Thymus (tissue), 11 donors: Measurements from ENCODE around the gene CEP83. TPM values are rescaled to one million over a fixed set of nuclear protein-coding genes. Genes with fewer than 3 reads are reported as not detected.

Experiments used
- DNase-seq, 9 donors: peaks; one replicate each; pipeline ENCODE4 v3.0.0-alpha.2; 2013; ENCODE audit warnings: low spot score in 9 of 9, low read depth in 6 of 9, missing footprints in 1 of 9
- H3K27ac ChIP-seq, 2 donors: one replicate each; pipeline ENCODE4 v1.5.1; 2013; ENCODE audit warnings: control low read depth in 1 of 2, low read depth in 1 of 2, low read length in 1 of 2, mild to moderate bottlenecking in 1 of 2, moderate library complexity in 1 of 2
- H3K27me3 ChIP-seq, 2 donors: one replicate each; pipeline ENCODE4 v1.5.1; 2013; ENCODE audit warnings: low read length in 1 of 2; ENCODE audit not compliant: control insufficient read depth in 2 of 2, insufficient read depth in 1 of 2
- H3K36me3 ChIP-seq, 2 donors: one replicate each; pipeline ENCODE4 v1.5.1; 2013; ENCODE audit warnings: low read length in 1 of 2, mild to moderate bottlenecking in 1 of 2, moderate library complexity in 1 of 2; ENCODE audit not compliant: control insufficient read depth in 2 of 2, insufficient read depth in 2 of 2
- H3K4me1 ChIP-seq, 2 donors: one replicate each; pipeline ENCODE4 v1.5.1; 2013; ENCODE audit warnings: low read length in 2 of 2; ENCODE audit not compliant: control insufficient read depth in 2 of 2, insufficient read depth in 2 of 2
- H3K4me3 ChIP-seq, 2 donors: one replicate each; pipeline ENCODE4 v1.5.1; 2013; ENCODE audit warnings: low read length in 2 of 2, control low read depth in 1 of 2, mild to moderate bottlenecking in 1 of 2
- H3K9me3 ChIP-seq, 2 donors: one replicate each; pipeline ENCODE4 v1.5.1; 2013; ENCODE audit warnings: low read length in 1 of 2, mild to moderate bottlenecking in 1 of 2; ENCODE audit not compliant: control insufficient read depth in 2 of 2, insufficient read depth in 1 of 2
- WGBS: extraction: QIAGEN DNeasy Blood & Tissue Kit; methylation state at CpG from one replicate; pipeline ENCODE4 v1.1.7; 2013; 5-methylcytosine and 5-hydroxymethylcytosine counted together
- polyA plus RNA-seq: library from polyadenylated mRNA; stranded (reverse); fragments of 200-250 nt; gene quantifications from one replicate; pipeline ENCODE4 v1.2.3, GENCODE V29; 2013
- total RNA-seq: library from RNA; stranded (reverse); fragments of 120-200 nt; gene quantifications from one replicate; pipeline ENCODE4 v1.2.4, GENCODE V29; 2013
- donor health status: healthy.

The CEP83 gene
- total and polyA plus RNA-seq, 2 donors: 15.1 TPM

DNA sequence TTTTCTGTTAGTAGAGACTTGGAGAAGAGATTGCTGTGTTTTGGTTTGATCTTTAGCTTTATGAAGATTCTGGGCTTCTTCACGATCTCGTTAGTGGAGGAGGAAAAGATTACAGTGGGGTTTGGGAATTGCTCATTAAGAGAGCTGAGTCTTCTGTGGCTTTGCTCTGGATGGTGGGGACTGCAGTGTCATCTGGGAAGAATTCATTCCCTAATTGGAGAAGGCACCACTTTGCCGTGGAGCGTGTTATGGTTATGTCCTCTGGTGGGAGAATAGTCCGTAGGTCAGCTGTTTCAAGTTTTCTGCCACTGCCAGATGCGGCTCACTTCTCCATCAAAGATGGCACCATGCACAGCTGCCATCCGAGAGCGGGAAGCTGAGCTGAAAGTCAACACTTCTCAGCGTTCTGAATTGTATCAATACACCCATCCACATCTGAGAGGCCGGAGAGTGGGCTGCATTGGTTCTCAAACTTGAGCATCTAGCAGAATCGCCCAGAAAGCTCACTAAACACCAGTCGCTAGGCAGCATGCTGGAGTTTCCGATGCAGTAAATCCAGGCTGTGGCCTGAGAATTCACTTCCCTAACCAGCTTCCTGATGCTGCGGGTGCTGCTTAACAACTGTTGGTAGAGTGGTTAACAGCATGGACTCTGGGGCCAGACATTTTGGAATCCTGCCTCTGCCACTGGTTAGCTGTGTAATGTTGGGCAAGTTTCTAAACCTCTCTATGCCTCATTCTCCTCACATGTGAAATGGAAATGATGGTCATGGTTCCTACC lies 193.5 kb downstream of the CEP83 start:
- 94% methylated on average over 14 of the region's 14 CpGs for WGBS
- no peaks in the 10 kb centered on the region for H3K36me3 ChIP-seq
- no peak for DNase-seq
- H3K9me3 ChIP-seq: no peaks in the 10 kb centered on the region
- peaks cover 15 to 36% of the 10 kb centered on the region in 2 donors for H3K4me1 ChIP-seq
- no peak overlapping the region for H3K4me3 ChIP-seq
- H3K27me3 ChIP-seq: no peaks in the 10 kb centered on the region
- no peak overlapping the region for H3K27ac ChIP-seq

DNA sequence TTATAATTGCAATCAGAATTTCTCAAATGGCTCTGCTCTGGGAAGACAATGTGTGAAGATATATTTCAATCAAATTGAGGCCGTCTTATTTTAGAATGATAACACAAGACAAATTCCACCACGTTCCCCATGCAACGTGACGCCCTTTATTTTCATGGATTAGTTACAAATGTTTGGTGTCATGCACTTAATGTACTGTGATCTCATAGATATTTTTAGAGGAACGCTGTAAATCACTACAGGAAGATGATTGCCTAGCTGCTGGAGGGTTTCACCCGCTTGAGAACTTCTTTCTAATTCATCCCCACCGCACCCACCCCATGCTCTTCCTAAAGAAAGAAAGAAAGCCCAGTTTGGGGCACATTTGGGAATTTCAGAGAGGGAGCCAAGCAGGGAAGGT lies 194.1 kb downstream of the CEP83 start:
- Histone ChIP-seq H3K27ac (no peak overlapping the region), H3K4me3 (no peak overlapping the region), H3K36me3 (peaks cover 0 to 4% of the 10 kb centered on the region in 2 donors), H3K27me3 (no peaks in the 10 kb centered on the region), H3K9me3 (no peaks in the 10 kb centered on the region), H3K4me1 (peaks cover 15 to 35% of the 10 kb centered on the region in 2 donors)
- WGBS: 88% methylated on average over 7 of the region's 7 CpGs
- no peak for DNase-seq

DNA sequence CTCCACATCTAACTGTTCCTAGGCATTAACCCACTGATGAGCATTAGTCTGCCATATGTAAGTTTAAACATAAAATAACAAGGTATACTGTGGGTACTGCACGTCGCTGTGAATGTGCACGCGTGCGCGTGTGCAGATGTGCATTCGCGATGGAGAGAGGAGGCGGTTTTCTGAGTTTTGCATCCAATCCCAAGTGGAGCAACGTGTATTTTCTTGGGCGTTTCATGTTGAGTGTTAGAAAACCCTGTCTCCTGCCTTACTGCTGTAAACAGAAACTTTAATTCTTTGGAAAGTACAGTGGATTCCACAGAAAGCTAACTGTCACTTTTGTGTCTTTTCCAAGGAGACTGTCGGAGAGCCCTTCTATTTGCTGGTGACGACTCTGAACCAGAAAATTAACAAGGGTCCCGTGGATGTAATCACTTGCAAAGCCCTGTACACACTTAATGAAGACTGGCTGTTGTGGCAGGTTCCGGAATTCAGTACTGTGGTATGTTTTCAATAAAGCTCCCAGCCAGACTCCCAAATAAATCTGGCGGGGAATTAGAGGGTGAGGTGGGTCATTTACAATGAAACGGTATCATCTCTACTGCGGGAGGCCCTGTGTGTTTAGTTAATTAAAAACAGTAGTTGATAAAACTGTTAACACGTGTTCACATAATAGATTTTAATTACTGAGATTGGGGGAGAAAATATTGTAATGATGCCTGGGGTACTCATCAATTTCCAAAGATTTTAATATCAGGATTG lies 194.8 kb downstream of the CEP83 start:
- peaks cover 0 to 5% of the 10 kb centered on the region in 2 donors for H3K36me3 ChIP-seq
- WGBS: 95% methylated on average over 19 of the region's 19 CpGs
- H3K4me3 ChIP-seq: no peak overlapping the region
- no peaks in the 10 kb centered on the region for H3K27me3 ChIP-seq
- H3K4me1 ChIP-seq: peaks cover 15 to 30% of the 10 kb centered on the region in 2 donors
- no peak overlapping the region for H3K27ac ChIP-seq
- no peaks in the 10 kb centered on the region for H3K9me3 ChIP-seq
- no peak for DNase-seq

- peaks cover 15 to 30% of the 10 kb centered on the region in 2 donors for H3K4me1 ChIP-seq
- no peaks in the 10 kb centered on the region for H3K9me3 ChIP-seq
- H3K4me3 ChIP-seq: no peak overlapping the region
- H3K27ac ChIP-seq: no peak overlapping the region
- H3K36me3 ChIP-seq: peaks cover 0 to 5% of the 10 kb centered on the region in 2 donors
- no peak for DNase-seq
- H3K27me3 ChIP-seq: no peaks in the 10 kb centered on the region
- WGBS: 94% methylated on average over 20 of the region's 20 CpGs
Measured at GRCh38 chr12:94263905-94264561, 195.6 kb downstream of the CEP83 start.

DNA sequence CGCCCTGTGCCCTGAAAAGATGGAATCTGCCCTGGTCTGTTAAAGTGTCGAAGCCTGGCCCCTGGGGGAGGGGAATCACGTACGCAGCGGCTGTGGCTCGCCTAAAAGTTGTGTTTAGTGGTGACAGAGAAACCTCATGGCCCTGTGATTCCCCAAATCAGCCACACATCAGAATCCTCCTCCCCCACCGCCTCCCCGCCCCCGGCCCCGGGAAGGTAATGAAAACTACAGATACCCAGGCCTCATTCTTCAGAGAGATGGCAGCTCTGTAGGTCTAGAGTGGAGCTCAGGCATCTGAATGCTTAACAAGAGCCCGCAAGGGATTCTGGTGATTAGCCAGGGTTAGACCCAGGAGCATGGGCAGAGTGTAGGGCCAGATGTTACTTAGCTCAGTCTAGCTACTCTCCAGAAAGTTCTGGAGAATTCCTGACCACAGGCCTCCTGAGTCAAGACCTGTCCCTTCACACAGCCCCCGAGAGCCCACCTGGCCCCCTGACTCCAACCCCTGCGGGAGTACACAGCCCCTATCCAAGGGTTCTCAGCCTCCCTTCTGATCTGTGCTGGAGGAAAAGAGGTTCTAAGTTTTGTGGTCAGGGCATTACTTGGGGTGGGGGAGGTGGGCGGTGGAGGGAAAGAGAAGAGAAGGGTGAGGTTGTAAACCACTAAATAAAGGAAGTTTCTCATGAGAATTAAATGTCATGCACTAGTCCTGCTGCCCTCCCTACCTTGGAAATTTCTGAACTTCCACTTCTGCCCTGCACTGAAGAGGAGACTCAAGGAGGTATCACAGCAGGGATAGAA lies 196.5 kb downstream of the CEP83 start:
- DNase-seq: peak in 4 of 9 donors; percentile 33 to 67 (median 44)
- Histone ChIP-seq H3K4me1 (peaks cover 15 to 30% of the 10 kb centered on the region in 2 donors), H3K27me3 (no peaks in the 10 kb centered on the region), H3K4me3 (peak overlapping the region; percentile 56 to 65), H3K9me3 (no peaks in the 10 kb centered on the region), H3K27ac (peak overlapping the region; percentile 75 to 83), H3K36me3 (peaks cover 0 to 5% of the 10 kb centered on the region in 2 donors)
- WGBS: 20% methylated on average over 14 of the region's 14 CpGs

GRCh38 chr12:94262228-94263010 lies 197.2 kb downstream of the CEP83 start:
- peaks cover 0 to 5% of the 10 kb centered on the region in 2 donors for H3K36me3 ChIP-seq
- DNase-seq: peak in 8 of 9 donors; percentile 56 to 90 (median 72)
- peak overlapping the region; percentile 56 to 65 for H3K4me3 ChIP-seq
- H3K9me3 ChIP-seq: no peaks in the 10 kb centered on the region
- peak overlapping the region; percentile 75 to 83 for H3K27ac ChIP-seq
- no peaks in the 10 kb centered on the region for H3K27me3 ChIP-seq
- WGBS: 23% methylated on average over 17 of the region's 17 CpGs
- peaks cover 15 to 30% of the 10 kb centered on the region in 2 donors for H3K4me1 ChIP-seq

GRCh38 chr12:94261786-94262185 lies 197.9 kb downstream of the CEP83 start:
- 92% methylated on average over 3 of the region's 3 CpGs for WGBS
- Histone ChIP-seq H3K4me1 (peaks cover 15 to 27% of the 10 kb centered on the region in 2 donors), H3K9me3 (no peaks in the 10 kb centered on the region), H3K36me3 (peaks cover 0 to 5% of the 10 kb centered on the region in 2 donors), H3K27me3 (no peaks in the 10 kb centered on the region), H3K27ac (peak overlapping the region in 1 of 2 donors; percentile 83), H3K4me3 (no peak overlapping the region)
- DNase-seq: no peak

DNA sequence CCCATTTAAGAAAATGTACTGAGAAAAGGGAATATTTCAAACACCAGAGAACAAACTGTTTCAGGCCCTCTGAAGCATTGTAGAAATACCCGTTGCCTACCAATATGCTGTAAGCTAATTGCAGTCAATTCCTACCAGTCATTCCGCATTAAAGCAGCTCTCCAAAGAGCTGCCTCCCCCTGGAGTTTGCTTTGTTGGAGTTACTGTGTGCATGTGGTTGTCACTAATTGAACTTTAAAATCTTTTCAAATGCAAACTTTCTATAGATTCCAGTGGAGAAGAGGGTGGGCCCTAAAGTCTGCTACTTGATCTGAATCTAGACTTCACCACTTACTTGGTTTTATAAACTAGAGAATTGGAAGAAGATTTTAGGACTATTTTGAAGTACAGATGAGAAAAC lies 198.5 kb downstream of the CEP83 start:
- no peaks in the 10 kb centered on the region for H3K27me3 ChIP-seq
- no peak overlapping the region for H3K27ac ChIP-seq
- 76% methylated on average over 2 of the region's 2 CpGs for WGBS
- H3K9me3 ChIP-seq: no peaks in the 10 kb centered on the region
- peaks cover 0 to 5% of the 10 kb centered on the region in 2 donors for H3K36me3 ChIP-seq
- H3K4me3 ChIP-seq: no peak overlapping the region
- H3K4me1 ChIP-seq: peaks cover 15 to 26% of the 10 kb centered on the region in 2 donors
- DNase-seq: no peak
